ENCODE data around the gene LATS1.
A peak's percentile ranks its signal among the peaks of the same experiment; 100 is the strongest.

DNA sequence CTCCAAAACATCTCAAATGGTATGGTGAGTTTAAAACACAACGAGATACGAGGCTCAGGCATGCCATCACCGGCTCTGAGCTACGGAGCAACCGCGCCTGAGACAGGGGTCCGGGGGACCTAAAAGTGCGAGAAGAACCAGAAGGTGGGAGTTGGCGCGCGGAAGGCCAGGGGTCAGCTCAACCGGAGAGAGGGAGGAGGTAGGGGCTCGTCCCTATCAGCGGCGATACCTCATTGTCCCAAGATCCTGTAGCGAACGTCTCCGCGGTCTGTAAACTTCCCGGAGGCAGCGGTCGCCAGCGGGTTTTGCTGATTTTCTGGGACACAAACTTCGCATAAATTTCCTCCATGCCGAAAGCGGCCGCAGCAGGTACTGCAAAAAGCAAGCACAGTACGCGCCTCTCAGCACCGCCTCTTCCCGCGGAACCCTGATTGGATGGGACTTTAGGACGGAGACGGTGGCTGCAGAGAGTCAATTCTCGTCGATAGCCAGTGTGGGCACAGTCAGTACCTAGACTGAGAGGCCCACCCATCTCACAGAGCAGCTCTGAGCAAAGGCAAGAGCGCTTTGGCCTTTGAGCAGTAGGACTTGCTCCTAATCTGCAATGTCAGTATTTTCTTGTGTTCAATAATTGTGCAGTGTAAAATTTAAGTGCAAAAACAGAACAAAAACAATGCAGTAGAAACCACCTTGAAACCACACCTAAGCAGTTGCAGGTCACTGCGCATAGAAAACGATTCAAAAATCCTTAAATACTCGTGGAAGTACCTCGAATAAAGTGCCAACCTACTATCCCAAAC, 28.4 kb upstream of the LATS1 start, which contains the start of gene NUP43:
- no peak for TF ChIP-seq EZH2 (IDR thresholded peaks at IDR 0.05; ENCODE audit: low read depth, low read length, severe bottlenecking)
- TF ChIP-seq GABPA (IDR thresholded peaks at IDR 0.05; ENCODE audit: borderline replicate concordance, insufficient read depth, low read length) = no peak
- no peak for TF ChIP-seq EP300 (IDR thresholded peaks at IDR 0.05; ENCODE audit: borderline replicate concordance in 1 of 2, low read depth in 2 of 2, low read length in 2 of 2)
- peak in 1 of 2 experiments; percentile 89; a peak in 2 of 3 replicates for TF ChIP-seq POLR2A (IDR thresholded peaks at IDR 0.05; ENCODE audit: control extremely low read depth in 1 of 2, low read depth in 2 of 2, low read length in 2 of 2)

Measured in H1 (cell line).